ENCODE measurements around the gene CDH2. TPM values are rescaled to one million over a fixed set of nuclear protein-coding genes. Genes with fewer than 3 reads are reported as not detected.

CDH2 gene
- total RNA-seq, 1 donor from 2014 or later, result 53.4 TPM

GRCh38 chr18:28045176-28045810 lies 131.6 kb downstream of the CDH2 start:
- peak; percentile 30 for DNase-seq (ENCODE audit: low spot score)

- DNase-seq (ENCODE audit: low spot score), result no peak
Measured at GRCh38 chr18:28044036-28044435, 132.9 kb downstream of the CDH2 start.

GRCh38 chr18:28043631-28044030 lies 133.3 kb downstream of the CDH2 start:
- DNase-seq (ENCODE audit: low spot score), result no peak

- peak; percentile 94 for DNase-seq (ENCODE audit: low spot score)
Measured at GRCh38 chr18:28041366-28041765, 135.6 kb downstream of the CDH2 start.

- DNase-seq (ENCODE audit: low spot score), result peak; percentile 73
Measured at GRCh38 chr18:28040716-28041115, 136.2 kb downstream of the CDH2 start.

GRCh38 chr18:28040211-28040610 lies 136.7 kb downstream of the CDH2 start:
- DNase-seq (ENCODE audit: low spot score), result peak; percentile 25

GRCh38 chr18:28039691-28040090 lies 137.2 kb downstream of the CDH2 start:
- no peak for DNase-seq (ENCODE audit: low spot score)

- no peak for DNase-seq (ENCODE audit: low spot score)
Measured at GRCh38 chr18:28039078-28039477, 137.9 kb downstream of the CDH2 start.

GRCh38 chr18:28036488-28036887 lies 140.4 kb downstream of the CDH2 start:
- DNase-seq (ENCODE audit: low spot score), result peak; percentile 57

GRCh38 chr18:28034567-28034966 lies 142.4 kb downstream of the CDH2 start:
- no peak for DNase-seq (ENCODE audit: low spot score)

- no peak for DNase-seq (ENCODE audit: low spot score)
Measured at GRCh38 chr18:28032177-28032576, 144.8 kb downstream of the CDH2 start.

GRCh38 chr18:28030458-28030857 lies 146.5 kb downstream of the CDH2 start:
- no peak for DNase-seq (ENCODE audit: low spot score)

GRCh38 chr18:28027755-28028154 lies 149.2 kb downstream of the CDH2 start:
- DNase-seq (ENCODE audit: low spot score), result no peak

GRCh38 chr18:28019425-28020108 lies 157.4 kb downstream of the CDH2 start:
- DNase-seq (ENCODE audit: low spot score), result no peak

- DNase-seq (ENCODE audit: low spot score), result no peak
Measured at GRCh38 chr18:28018351-28018750, 158.6 kb downstream of the CDH2 start.

- DNase-seq (ENCODE audit: low spot score), result no peak
Measured at GRCh38 chr18:28015671-28016070, 161.3 kb downstream of the CDH2 start.

GRCh38 chr18:28013066-28013465 lies 163.9 kb downstream of the CDH2 start:
- no peak for DNase-seq (ENCODE audit: low spot score)

GRCh38 chr18:28012336-28012735 lies 164.6 kb downstream of the CDH2 start:
- no peak for DNase-seq (ENCODE audit: low spot score)

- no peak for DNase-seq (ENCODE audit: low spot score)
Measured at GRCh38 chr18:28009589-28009988, 167.3 kb downstream of the CDH2 start.

- DNase-seq (ENCODE audit: low spot score), result no peak
Measured at GRCh38 chr18:28007841-28008240, 169.1 kb downstream of the CDH2 start.

GRCh38 chr18:28005164-28005563 lies 171.8 kb downstream of the CDH2 start:
- no peak for DNase-seq (ENCODE audit: low spot score)

GRCh38 chr18:28004606-28005005 lies 172.3 kb downstream of the CDH2 start:
- DNase-seq (ENCODE audit: low spot score), result no peak

GRCh38 chr18:28003451-28003850 lies 173.5 kb downstream of the CDH2 start:
- no peak for DNase-seq (ENCODE audit: low spot score)

Measured in umbilical cord (tissue), 2 donors.